Ascending aorta (tissue), 2 donors: ENCODE results near the gene EYA3. TPM values are rescaled to one million over a fixed set of nuclear protein-coding genes. Genes with fewer than 3 reads are reported as not detected.

Source experiments
- DNase-seq, 2 donors: peaks; one replicate each; pipeline ENCODE4 v3.0.0-alpha.2; 2019; ENCODE audit warnings: low spot score in 2 of 2
- H3K27ac ChIP-seq, 2 donors: fragments of 200-600 bp; sonication (generic); one replicate each; pipeline ENCODE4 v1.5.1; 2016 to 2017; ENCODE audit warnings: mild to moderate bottlenecking in 1 of 2
- H3K27me3 ChIP-seq: fragments of 200-600 bp; sonication (generic); one replicate; pipeline ENCODE4 v1.5.1; 2017
- H3K36me3 ChIP-seq, 2 donors: fragments of 200-600 bp; sonication (generic); one replicate each; pipeline ENCODE4 v1.5.1; 2016
- H3K4me1 ChIP-seq, 2 donors: fragments of 200-600 bp; sonication (generic); one replicate each; pipeline ENCODE4 v1.5.1; 2016 to 2017; ENCODE audit warnings: mild to moderate bottlenecking in 1 of 2
- H3K4me3 ChIP-seq, 2 donors: fragments of 200-600 bp; sonication (generic); one replicate each; pipeline ENCODE4 v1.5.1; 2016 to 2017; ENCODE audit warnings: mild to moderate bottlenecking in 1 of 2
- H3K9me3 ChIP-seq, 2 donors: fragments of 200-600 bp; sonication (generic); one replicate each; pipeline ENCODE4 v1.5.1; 2016
- CTCF ChIP-seq, 3 experiments: fragments of 200-600 bp in 2 of 3; fragments of 450-650 bp in 1 of 3; sonication (generic) in 2 of 3; IDR thresholded peaks; one replicate each; pipeline ENCODE4 v1.5.1; 2016 to 2019; ENCODE audit warnings: antibody characterized with exemption in 3 of 3, mild to moderate bottlenecking in 1 of 3, moderate library complexity in 1 of 3
- intact Hi-C: fragments of 100-400 bp; cut with DNase I; formaldehyde crosslinking; loops from one replicate; pipeline ENCODE4 v1.15.1; 2023
- total RNA-seq: library from RNA; depleted of rRNA; stranded (reverse); fragments of >200 nt; gene quantifications from one replicate; pipeline ENCODE4 v1.1.0, GENCODE V29; 2016

The EYA3 gene
- total RNA-seq, 1 donor from 2014 or later: 52.6 TPM

GRCh38 chr1:28102189-28102588, 13.8 kb upstream of the EYA3 start:
- Histone ChIP-seq H3K4me3 (no peak overlapping the region), H3K36me3 (no peaks in the 10 kb centered on the region), H3K27ac (no peak overlapping the region), H3K4me1 (peaks cover 0 to 4% of the 10 kb centered on the region in 2 donors), H3K27me3 (no peaks in the 10 kb centered on the region), H3K9me3 (no peaks in the 10 kb centered on the region)
- intact Hi-C loops: no loop called here
- TF ChIP-seq CTCF (IDR thresholded peaks at IDR 0.05): no peak
- no peak for DNase-seq

GRCh38 chr1:28099050-28099769, 10.8 kb upstream of the EYA3 start:
- Histone ChIP-seq H3K36me3 (no peaks in the 10 kb centered on the region), H3K27ac (no peak overlapping the region), H3K9me3 (no peaks in the 10 kb centered on the region), H3K27me3 (no peaks in the 10 kb centered on the region), H3K4me3 (no peak overlapping the region), H3K4me1 (no peaks in the 10 kb centered on the region)
- no peak for TF ChIP-seq CTCF (IDR thresholded peaks at IDR 0.05)
- peak in 1 of 2 donors; percentile 34 for DNase-seq
- intact Hi-C loops: loop anchor here (10.0 kb wide), 1 partner anchor 106 kb away; no protein-coding TSS in a partner anchor

GRCh38 chr1:28097100-28097472, 8.7 kb upstream of the EYA3 start:
- DNase-seq: no peak
- Histone ChIP-seq H3K4me3 (no peak overlapping the region), H3K36me3 (no peaks in the 10 kb centered on the region), H3K27ac (no peak overlapping the region), H3K27me3 (no peaks in the 10 kb centered on the region), H3K9me3 (no peaks in the 10 kb centered on the region), H3K4me1 (no peaks in the 10 kb centered on the region)
- intact Hi-C loops: loop anchor here (10.0 kb wide), 1 partner anchor 108 kb away; no protein-coding TSS in a partner anchor
- TF ChIP-seq CTCF (IDR thresholded peaks at IDR 0.05): no peak

- Histone ChIP-seq H3K27me3 (no peaks in the 10 kb centered on the region), H3K4me3 (no peak overlapping the region), H3K4me1 (no peaks in the 10 kb centered on the region), H3K36me3 (no peaks in the 10 kb centered on the region), H3K9me3 (no peaks in the 10 kb centered on the region), H3K27ac (no peak overlapping the region)
- TF ChIP-seq CTCF (IDR thresholded peaks at IDR 0.05): no peak
- intact Hi-C loops: loop anchor here (10.0 kb wide), 1 partner anchor 108 kb away; no protein-coding TSS in a partner anchor
- no peak for DNase-seq
Observed at GRCh38 chr1:28096210-28097099, 8.0 kb upstream of the EYA3 start.

- peaks cover 7 to 14% of the 10 kb centered on the region in 2 donors for H3K4me1 ChIP-seq
- H3K36me3 ChIP-seq: no peaks in the 10 kb centered on the region
- H3K27me3 ChIP-seq: no peaks in the 10 kb centered on the region
- no peak overlapping the region for H3K4me3 ChIP-seq
- no peak overlapping the region for H3K27ac ChIP-seq
- intact Hi-C loops: loop anchor here (10.0 kb wide), 1 partner anchor 114 kb away; no protein-coding TSS in a partner anchor
- peak; percentile 26 to 66 (median 51) for TF ChIP-seq CTCF (IDR thresholded peaks at IDR 0.05)
- H3K9me3 ChIP-seq: no peaks in the 10 kb centered on the region
- peak in 1 of 2 donors; percentile 83 for DNase-seq
Observed at GRCh38 chr1:28091043-28091781, 2.8 kb upstream of the EYA3 start.
